H9 (cell line): ENCODE measurements around the gene RANBP17. TPM values are rescaled to one million over a fixed set of nuclear protein-coding genes. Genes with fewer than 3 reads are reported as not detected.
A peak's percentile ranks its signal among the peaks of the same experiment; 100 is the strongest.

Experiments used
- DNase-seq: peaks from one replicate; pipeline ENCODE4 v3.0.0-alpha.2; 2017
- H2AFZ ChIP-seq: one replicate; pipeline ENCODE4 v1.6.1; 2013; ENCODE audit warnings: mild to moderate bottlenecking, low read length, control low read depth, moderate library complexity
- H2AK5ac ChIP-seq: 2 replicates; pipeline ENCODE4 v1.6.1; 2013; ENCODE audit warnings: low read length, control low read depth, mixed read lengths; ENCODE audit not compliant: insufficient read length
- H2BK120ac ChIP-seq: one replicate; pipeline ENCODE4 v1.6.1; 2013; ENCODE audit warnings: low read depth, mild to moderate bottlenecking, low read length, control low read depth, inconsistent platforms; ENCODE audit not compliant: poor library complexity, severe bottlenecking
- H2BK12ac ChIP-seq: 2 replicates; pipeline ENCODE4 v1.6.1; 2013; ENCODE audit warnings: low read length, control low read depth, mixed read lengths, low read depth; ENCODE audit not compliant: insufficient read length
- H2BK15ac ChIP-seq: 2 replicates; pipeline ENCODE4 v1.6.1; 2013; ENCODE audit warnings: low read depth, low read length, control low read depth
- H2BK20ac ChIP-seq: one replicate; pipeline ENCODE4 v1.6.1; 2013; ENCODE audit warnings: low read depth, mild to moderate bottlenecking, low read length, control low read depth, inconsistent platforms; ENCODE audit not compliant: poor library complexity, severe bottlenecking
- H2BK5ac ChIP-seq: 2 replicates; pipeline ENCODE4 v1.6.1; 2013; ENCODE audit warnings: low read length, control low read depth, mixed read lengths; ENCODE audit not compliant: insufficient read length
- H3K14ac ChIP-seq: 2 replicates; pipeline ENCODE4 v1.6.1; 2013; ENCODE audit warnings: low read length, control low read depth; ENCODE audit not compliant: insufficient read depth
- H3K18ac ChIP-seq: 2 replicates; pipeline ENCODE4 v1.6.1; 2013; ENCODE audit warnings: low read depth, mild to moderate bottlenecking, mixed read lengths, low read length, control low read depth; ENCODE audit not compliant: insufficient read length
- H3K23ac ChIP-seq: 2 replicates; pipeline ENCODE4 v1.6.1; 2013; ENCODE audit warnings: low read length, control low read depth, mixed read lengths, low read depth; ENCODE audit not compliant: insufficient read length
- H3K23me2 ChIP-seq: 2 replicates; pipeline ENCODE4 v1.6.1; 2013; ENCODE audit warnings: low read depth, mild to moderate bottlenecking, mixed read lengths, low read length, control low read depth; ENCODE audit not compliant: insufficient read length, poor library complexity, severe bottlenecking
- H3K27ac ChIP-seq: 2 replicates; pipeline ENCODE4 v1.5.1; 2013; ENCODE audit warnings: low read length, control low read depth, mixed read lengths, low read depth; ENCODE audit not compliant: insufficient read length
- H3K27me3 ChIP-seq: 2 replicates; pipeline ENCODE4 v1.6.1; 2013; ENCODE audit warnings: low read length, control low read depth, inconsistent platforms; ENCODE audit not compliant: insufficient read depth
- H3K4ac ChIP-seq: 2 replicates; pipeline ENCODE4 v1.6.1; 2013; ENCODE audit warnings: low read depth, mild to moderate bottlenecking, control low read depth, inconsistent platforms, low read length, moderate library complexity
- H3K4me1 ChIP-seq: 2 replicates; pipeline ENCODE4 v1.6.1; 2013; ENCODE audit warnings: low read length, control low read depth, inconsistent platforms; ENCODE audit not compliant: insufficient read depth
- H3K4me2 ChIP-seq: 2 replicates; pipeline ENCODE4 v1.6.1; 2013; ENCODE audit warnings: low read length, control low read depth, mixed read lengths; ENCODE audit not compliant: insufficient read length, insufficient read depth
- H3K56ac ChIP-seq: 2 replicates; pipeline ENCODE4 v1.6.1; 2013; ENCODE audit warnings: low read depth, mild to moderate bottlenecking, mixed read lengths, low read length, control low read depth; ENCODE audit not compliant: insufficient read length
- H3K79me1 ChIP-seq: 2 replicates; pipeline ENCODE4 v1.6.1; 2013; ENCODE audit warnings: low read depth, mild to moderate bottlenecking, moderate library complexity, low read length, control low read depth, inconsistent platforms; ENCODE audit not compliant: insufficient read depth, poor library complexity, severe bottlenecking
- H3K79me2 ChIP-seq: 2 replicates; pipeline ENCODE4 v1.6.1; 2013; ENCODE audit warnings: low read length, control low read depth, inconsistent platforms; ENCODE audit not compliant: insufficient read depth
- H3K9ac ChIP-seq: 2 replicates; pipeline ENCODE4 v1.6.1; 2013; ENCODE audit warnings: low read length, control low read depth, mixed read lengths; ENCODE audit not compliant: insufficient read length; ENCODE audit errors: extremely low read depth
- H3K9me3 ChIP-seq: one replicate; pipeline ENCODE4 v1.6.1; 2013; ENCODE audit warnings: low read depth, low read length, inconsistent platforms; ENCODE audit not compliant: control insufficient read depth
- H3T11ph ChIP-seq: one replicate; pipeline ENCODE4 v1.6.1; 2013; ENCODE audit warnings: mild to moderate bottlenecking, low read length, control low read depth, inconsistent platforms
- H4K20me1 ChIP-seq: one replicate; pipeline ENCODE4 v1.6.1; 2013; ENCODE audit not compliant: control insufficient read depth, insufficient read length, insufficient read depth
- H4K5ac ChIP-seq: 2 replicates; pipeline ENCODE4 v1.6.1; 2013; ENCODE audit warnings: low read depth, mild to moderate bottlenecking, mixed read lengths, low read length, control low read depth; ENCODE audit not compliant: insufficient read length
- H4K8ac ChIP-seq: replicated peaks from 2 replicates; pipeline ENCODE4 v1.6.1; 2013; ENCODE audit warnings: low read length, control low read depth, mixed read lengths, low read depth; ENCODE audit not compliant: insufficient read length
- H4K91ac ChIP-seq: 2 replicates; pipeline ENCODE4 v1.6.1; 2013; ENCODE audit warnings: low read depth, mild to moderate bottlenecking, moderate library complexity, mixed read lengths, low read length, control low read depth; ENCODE audit not compliant: insufficient read length
- H3K27ac Mint-ChIP-seq, 3 experiments: 2 replicates in 2 of 3; 3 replicates in 1 of 3; pipeline ENCODE4 v1.8.0; 2020 to 2021; ENCODE audit warnings: mixed read lengths in 3 of 3, mild to moderate bottlenecking in 1 of 3, moderate library complexity in 1 of 3
- H3K27me3 Mint-ChIP-seq: 2 replicates; pipeline ENCODE4 v1.8.0; 2021; ENCODE audit warnings: low read depth, mild to moderate bottlenecking, moderate library complexity, mixed read lengths
- H3K36me3 Mint-ChIP-seq, 3 experiments: 2 replicates in 2 of 3; 3 replicates in 1 of 3; pipeline ENCODE4 v1.8.0; 2020 to 2021; ENCODE audit warnings: low read depth in 3 of 3, mixed read lengths in 3 of 3; ENCODE audit not compliant: insufficient read depth in 1 of 3
- H3K4me1 Mint-ChIP-seq, 2 experiments: 2 replicates each; pipeline ENCODE4 v1.8.0; 2020; ENCODE audit warnings: mixed read lengths in 2 of 2
- H3K4me3 Mint-ChIP-seq, 2 experiments: 2 replicates in 1 of 2; 3 replicates in 1 of 2; pipeline ENCODE4 v1.8.0; 2020 to 2021; ENCODE audit warnings: mild to moderate bottlenecking in 2 of 2, mixed read lengths in 2 of 2, moderate library complexity in 1 of 2
- H3K9me3 Mint-ChIP-seq, 2 experiments: 2 replicates in 1 of 2; 3 replicates in 1 of 2; pipeline ENCODE4 v1.8.0; 2020; ENCODE audit warnings: mild to moderate bottlenecking in 2 of 2, mixed read lengths in 2 of 2, moderate library complexity in 1 of 2
- WGBS: extraction: QIAGEN DNeasy Blood & Tissue Kit; methylation state at CpG from one replicate; pipeline ENCODE4 v1.1.7; 2013; ENCODE audit warnings: missing lambda C conversion rate, low lambda C conversion rate, mixed read lengths; ENCODE audit not compliant: insufficient read length; ENCODE audit errors: extremely low coverage; 5-methylcytosine and 5-hydroxymethylcytosine counted together
- total RNA-seq: library from RNA; stranded (reverse); gene quantifications from 2 replicates; pipeline ENCODE4 v1.2.1, GENCODE V29; 2021
- TF ChIP-seq, protein P1 (sequence below): fragments of 200-600 bp; sonication (generic); conservative IDR thresholded peaks from 3 replicates; pipeline ENCODE4 v1.8.0; 2021; ENCODE audit warnings: antibody characterized with exemption, mild to moderate bottlenecking

The RANBP17 gene
- total RNA-seq, 1 experiment from 2014 or later: 16.5 TPM

DNA sequence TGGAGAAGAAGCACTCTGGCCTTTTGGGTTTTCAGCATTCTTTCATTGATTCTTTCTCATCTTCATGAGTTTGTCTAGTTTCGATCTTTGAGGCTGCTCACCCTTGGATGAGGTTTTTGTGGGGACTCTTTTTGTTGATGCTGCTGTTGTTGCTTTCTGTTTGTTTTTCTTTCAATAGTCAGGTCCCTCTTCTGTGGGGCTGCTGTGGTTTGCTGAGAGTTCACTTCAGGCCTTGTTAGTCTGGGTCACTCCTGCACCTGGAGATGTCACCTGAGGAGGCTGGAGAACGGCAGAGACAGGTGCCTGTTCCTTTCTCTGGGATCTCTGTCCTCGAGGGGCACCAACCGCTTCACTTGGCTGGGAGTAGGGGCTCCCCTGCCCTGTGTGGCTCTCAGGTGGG, 14.0 kb downstream of the RANBP17 start:
- no peaks in the 10 kb centered on the region for H3K23me2 ChIP-seq
- 0 out of 2 replicates have a peak overlapping the region, but pooled peaks have one; percentile 1 for H3K14ac ChIP-seq
- no peak overlapping the region for H2BK120ac ChIP-seq
- WGBS: no CpG with 5 or more reads among the region's 4 CpGs
- no peaks in the 10 kb centered on the region; the same call in 1 of the 2 replicates for H3K79me2 ChIP-seq
- Mint-ChIP-seq H3K9me3 (peaks cover 27 to 32% of the 10 kb centered on the region in 2 experiments), H3K27me3 (no peaks in the 10 kb centered on the region), H3K27ac (no peak overlapping the region), H3K36me3 (peaks cover 3 to 49% (median 29%) of the 10 kb centered on the region in 3 experiments), H3K4me3 (no peak overlapping the region), H3K4me1 (peaks cover 11 to 17% of the 10 kb centered on the region in 2 experiments)
- no peak for DNase-seq
- H4K91ac ChIP-seq: no peak overlapping the region
- no peak overlapping the region for H2AFZ ChIP-seq
- TF ChIP-seq, protein P1, sequence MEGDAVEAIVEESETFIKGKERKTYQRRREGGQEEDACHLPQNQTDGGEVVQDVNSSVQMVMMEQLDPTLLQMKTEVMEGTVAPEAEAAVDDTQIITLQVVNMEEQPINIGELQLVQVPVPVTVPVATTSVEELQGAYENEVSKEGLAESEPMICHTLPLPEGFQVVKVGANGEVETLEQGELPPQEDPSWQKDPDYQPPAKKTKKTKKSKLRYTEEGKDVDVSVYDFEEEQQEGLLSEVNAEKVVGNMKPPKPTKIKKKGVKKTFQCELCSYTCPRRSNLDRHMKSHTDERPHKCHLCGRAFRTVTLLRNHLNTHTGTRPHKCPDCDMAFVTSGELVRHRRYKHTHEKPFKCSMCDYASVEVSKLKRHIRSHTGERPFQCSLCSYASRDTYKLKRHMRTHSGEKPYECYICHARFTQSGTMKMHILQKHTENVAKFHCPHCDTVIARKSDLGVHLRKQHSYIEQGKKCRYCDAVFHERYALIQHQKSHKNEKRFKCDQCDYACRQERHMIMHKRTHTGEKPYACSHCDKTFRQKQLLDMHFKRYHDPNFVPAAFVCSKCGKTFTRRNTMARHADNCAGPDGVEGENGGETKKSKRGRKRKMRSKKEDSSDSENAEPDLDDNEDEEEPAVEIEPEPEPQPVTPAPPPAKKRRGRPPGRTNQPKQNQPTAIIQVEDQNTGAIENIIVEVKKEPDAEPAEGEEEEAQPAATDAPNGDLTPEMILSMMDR: no peak
- H3K9me3 ChIP-seq: no peaks in the 10 kb centered on the region
- no peaks in the 10 kb centered on the region; the same call in 1 of the 2 replicates for H3K4me1 ChIP-seq
- H3K9ac ChIP-seq: no peak overlapping the region
- no peak overlapping the region for H2BK12ac ChIP-seq
- no peak overlapping the region for H4K8ac ChIP-seq
- H3K27ac ChIP-seq: no peak overlapping the region
- H3T11ph ChIP-seq: no peak overlapping the region
- H3K4me2 ChIP-seq: no peak overlapping the region
- no peaks in the 10 kb centered on the region for H4K20me1 ChIP-seq
- no peak overlapping the region for H3K18ac ChIP-seq
- no peaks in the 10 kb centered on the region for H3K27me3 ChIP-seq
- peaks cover 5% of the 10 kb centered on the region for H3K79me1 ChIP-seq
- H2BK15ac ChIP-seq: no peak overlapping the region
- H3K23ac ChIP-seq: no peak overlapping the region
- H4K5ac ChIP-seq: no peak overlapping the region
- H2BK5ac ChIP-seq: no peak overlapping the region
- H2BK20ac ChIP-seq: no peak overlapping the region
- H3K4ac ChIP-seq: no peak overlapping the region
- H2AK5ac ChIP-seq: no peak overlapping the region
- H3K56ac ChIP-seq: no peak overlapping the region
